GM12891 (cell line): ENCODE measurements around the gene KCNIP1.

Source experiments
- PAX5 ChIP-seq: IDR thresholded peaks from 2 replicates; pipeline ENCODE4 v1.6.1; 2011; ENCODE audit warnings: low read length, moderate library complexity, mild to moderate bottlenecking; ENCODE audit not compliant: insufficient read depth, severe bottlenecking
- POLR2A ChIP-seq: IDR thresholded peaks from 2 replicates; pipeline ENCODE4 v1.6.1; 2011; ENCODE audit warnings: low read depth, low read length, control low read depth
- POLR2AphosphoS5 ChIP-seq: IDR thresholded peaks from 2 replicates; pipeline ENCODE4 v1.6.1; 2011; ENCODE audit warnings: low read depth, low read length, control low read depth
- POU2F2 ChIP-seq: IDR thresholded peaks from 2 replicates; pipeline ENCODE4 v1.6.1; 2011; ENCODE audit warnings: low read depth, mild to moderate bottlenecking, control low read depth, low read length, moderate library complexity
- SPI1 ChIP-seq: IDR thresholded peaks from 2 replicates; pipeline ENCODE4 v1.6.1; 2011; ENCODE audit warnings: low read depth, low read length, control low read depth
- TAF1 ChIP-seq: IDR thresholded peaks from 2 replicates; pipeline ENCODE4 v1.6.1; 2011; ENCODE audit warnings: low read depth, low read length, control low read depth

DNA sequence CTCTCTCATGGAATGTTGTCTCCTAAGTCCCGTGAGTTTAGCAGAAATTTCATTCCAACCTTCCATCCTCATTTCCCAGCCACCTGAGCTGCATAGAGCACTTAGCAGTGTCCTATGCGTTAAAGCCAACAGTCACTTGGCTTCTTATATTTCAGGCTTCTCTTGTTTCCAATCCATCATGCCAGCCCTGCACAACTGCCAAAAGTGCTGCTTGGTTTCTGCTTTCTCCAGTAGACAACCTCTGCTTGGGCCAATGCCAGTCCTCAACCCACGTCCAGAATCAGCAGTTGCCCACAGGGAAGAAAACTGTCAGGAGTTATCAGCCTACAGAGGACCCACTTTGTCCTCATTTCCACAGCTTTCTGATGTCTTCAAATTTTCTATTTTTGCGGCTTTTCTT is 42.5 kb downstream of the KCNIP1 start:
- TF ChIP-seq TAF1 (no peak), POLR2AphosphoS5 (no peak), POLR2A (no peak), SPI1 (no peak), PAX5 (no peak), POU2F2 (no peak)
